Prostate gland (tissue), 2 donors: ENCODE measurements around the gene NLRP1. TPM values are rescaled to one million over a fixed set of nuclear protein-coding genes. Genes with fewer than 3 reads are reported as not detected.

Experiments used
- DNase-seq: peaks from one replicate; pipeline ENCODE4 v3.0.0-alpha.2; 2019; ENCODE audit warnings: low spot score
- H3K27ac ChIP-seq, 2 donors: fragments of 200-600 bp; sonication (generic); 2 replicates each; pipeline ENCODE4 v1.5.1; 2017 to 2019
- H3K27me3 ChIP-seq: fragments of 200-600 bp; sonication (generic); replicated peaks from 2 replicates; pipeline ENCODE4 v1.5.1; 2019; ENCODE audit not compliant: insufficient read depth
- H3K36me3 ChIP-seq, 2 donors: fragments of 200-600 bp; sonication (generic); 1 replicate in 1 of 2; 2 replicates in 1 of 2; pipeline versions ENCODE4 v1.5.1 to v1.8.1; 2017 to 2019
- H3K4me1 ChIP-seq: fragments of 200-600 bp; sonication (generic); replicated peaks from 2 replicates; pipeline ENCODE4 v1.5.1; 2019
- H3K4me3 ChIP-seq, 2 donors: fragments of 200-600 bp; sonication (generic); 2 replicates each; pipeline ENCODE4 v1.5.1; 2017 to 2019
- H3K9me3 ChIP-seq: fragments of 200-600 bp; sonication (generic); 2 replicates; pipeline ENCODE4 v1.5.1; 2017
- POLR2A ChIP-seq: fragments of 450-650 bp; IDR thresholded peaks from one replicate; pipeline ENCODE4 v1.6.1; 2016; ENCODE audit warnings: antibody characterized with exemption, mild to moderate bottlenecking
- POLR2AphosphoS5 ChIP-seq: sonication (generic); formaldehyde crosslinking; IDR thresholded peaks from one replicate; pipeline ENCODE4 v1.6.1; 2017; ENCODE audit warnings: antibody characterized with exemption
- WGBS: methylation state at CpG from one replicate; pipeline ENCODE4 v1.1.5; 2018; 5-methylcytosine and 5-hydroxymethylcytosine counted together
- intact Hi-C: fragments of 100-400 bp; cut with DNase I; formaldehyde crosslinking; loops from one replicate; pipeline ENCODE4 v1.14.2; 2022
- total RNA-seq, 2 donors: library from RNA; depleted of rRNA; stranded (reverse); fragments of >200 nt; gene quantifications; one replicate each; pipeline ENCODE4 v1.1.0, GENCODE V29; 2016
- TF ChIP-seq, protein P1 (sequence below), 4 experiments: fragments of 200-600 bp in 2 of 4; fragments of 450-650 bp in 2 of 4; sonication (generic) in 2 of 4; IDR thresholded peaks; 1 replicate in 3 of 4; 2 replicates in 1 of 4; pipeline ENCODE4 v1.5.1; 2016 to 2019; ENCODE audit warnings: antibody characterized with exemption in 4 of 4, mild to moderate bottlenecking in 2 of 4, moderate library complexity in 2 of 4

The NLRP1 gene
- total RNA-seq, 2 donors from 2014 or later: 10.7 to 29.9 TPM

DNA sequence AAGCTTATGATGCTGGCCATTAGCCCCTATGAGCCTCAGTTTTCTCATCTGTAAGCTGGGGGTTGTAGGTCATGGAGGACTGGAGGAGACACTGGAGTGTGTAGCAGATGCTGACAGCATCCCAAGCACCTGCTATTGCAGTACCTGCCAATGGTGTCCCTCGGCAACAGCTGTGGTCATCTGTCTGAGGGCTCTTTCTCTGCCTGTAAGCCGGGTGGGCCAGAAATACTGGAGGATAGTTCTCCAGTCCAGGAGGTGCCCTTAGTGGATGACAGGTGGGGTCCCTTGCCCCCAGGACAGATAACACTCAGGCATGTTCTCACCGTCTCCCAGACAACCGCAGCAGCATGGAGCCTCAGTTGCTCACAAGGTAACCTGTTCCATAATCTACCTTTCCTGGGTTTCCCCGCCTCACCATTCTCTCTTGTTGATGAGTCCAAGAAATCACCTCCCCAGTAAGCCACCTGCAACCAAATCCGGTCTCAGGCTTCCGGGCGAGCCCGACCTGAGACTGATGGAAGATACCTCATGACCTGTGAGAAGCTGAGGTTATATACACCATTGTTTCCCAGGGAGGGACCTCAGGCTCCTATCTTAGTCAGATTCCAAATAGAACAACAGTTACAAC is 23.8 kb downstream of the NLRP1 start:
- no peak overlapping the region for H3K27ac ChIP-seq
- H3K27me3 ChIP-seq: no peaks in the 10 kb centered on the region
- no peak overlapping the region for H3K4me3 ChIP-seq
- H3K9me3 ChIP-seq: no peaks in the 10 kb centered on the region
- no peak for DNase-seq
- TF ChIP-seq POLR2AphosphoS5 (no peak), POLR2A (no peak)
- TF ChIP-seq, protein P1, sequence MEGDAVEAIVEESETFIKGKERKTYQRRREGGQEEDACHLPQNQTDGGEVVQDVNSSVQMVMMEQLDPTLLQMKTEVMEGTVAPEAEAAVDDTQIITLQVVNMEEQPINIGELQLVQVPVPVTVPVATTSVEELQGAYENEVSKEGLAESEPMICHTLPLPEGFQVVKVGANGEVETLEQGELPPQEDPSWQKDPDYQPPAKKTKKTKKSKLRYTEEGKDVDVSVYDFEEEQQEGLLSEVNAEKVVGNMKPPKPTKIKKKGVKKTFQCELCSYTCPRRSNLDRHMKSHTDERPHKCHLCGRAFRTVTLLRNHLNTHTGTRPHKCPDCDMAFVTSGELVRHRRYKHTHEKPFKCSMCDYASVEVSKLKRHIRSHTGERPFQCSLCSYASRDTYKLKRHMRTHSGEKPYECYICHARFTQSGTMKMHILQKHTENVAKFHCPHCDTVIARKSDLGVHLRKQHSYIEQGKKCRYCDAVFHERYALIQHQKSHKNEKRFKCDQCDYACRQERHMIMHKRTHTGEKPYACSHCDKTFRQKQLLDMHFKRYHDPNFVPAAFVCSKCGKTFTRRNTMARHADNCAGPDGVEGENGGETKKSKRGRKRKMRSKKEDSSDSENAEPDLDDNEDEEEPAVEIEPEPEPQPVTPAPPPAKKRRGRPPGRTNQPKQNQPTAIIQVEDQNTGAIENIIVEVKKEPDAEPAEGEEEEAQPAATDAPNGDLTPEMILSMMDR (IDR thresholded peaks at IDR 0.05): no peak
- H3K36me3 ChIP-seq: no peaks in the 10 kb centered on the region
- intact Hi-C loops: no loop called here
- H3K4me1 ChIP-seq: no peaks in the 10 kb centered on the region
- 83% methylated on average over 9 of the region's 9 CpGs for WGBS

DNA sequence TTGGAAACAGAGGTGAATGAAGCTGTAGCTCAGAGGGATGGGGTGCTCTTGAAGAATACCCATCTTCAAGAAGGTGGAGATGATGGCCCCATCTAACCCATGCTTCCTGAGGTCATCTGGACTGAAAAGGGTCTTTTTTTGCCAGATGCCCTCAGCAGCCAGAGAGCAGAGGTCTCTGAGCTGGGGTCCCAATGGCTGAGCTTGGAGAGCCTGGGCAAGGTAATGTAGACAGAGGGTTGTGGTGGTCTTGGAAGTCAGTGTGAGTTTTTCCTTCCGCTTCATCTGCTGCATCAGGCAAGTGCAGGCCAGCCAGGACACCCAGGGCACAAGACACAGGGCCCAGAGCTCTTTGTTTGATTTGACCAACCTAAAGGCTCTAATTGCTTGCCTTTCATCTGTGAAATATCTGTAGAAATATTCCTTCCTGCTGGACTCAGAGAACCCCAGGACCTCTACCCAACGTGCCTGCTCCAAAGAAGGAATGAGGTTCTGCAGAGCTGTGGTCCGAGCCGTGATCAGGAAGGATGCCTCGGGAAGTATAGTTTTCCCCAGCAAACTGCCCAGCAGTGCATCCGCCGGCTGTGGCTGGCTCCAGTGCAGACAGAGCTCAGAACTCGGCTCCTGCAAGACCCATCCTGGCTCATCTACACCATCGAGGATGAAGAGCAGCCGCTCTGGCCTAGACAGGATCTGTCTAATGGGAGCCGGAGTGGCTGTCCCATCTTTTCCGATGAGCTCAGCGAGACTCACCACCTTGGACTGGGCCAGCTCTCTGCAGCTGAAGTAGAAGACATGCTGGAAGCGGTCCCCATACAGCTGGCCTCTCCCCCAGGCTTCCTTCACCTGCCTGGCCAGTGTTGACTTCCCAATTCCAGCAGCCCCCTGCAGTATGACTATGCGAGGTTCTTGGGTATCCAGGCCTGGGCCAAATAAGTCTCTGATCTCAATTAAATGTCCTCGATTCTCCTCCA is 25.2 kb downstream of the NLRP1 start:
- intact Hi-C loops: no loop called here
- no peak for TF ChIP-seq POLR2A
- no peak for TF ChIP-seq POLR2AphosphoS5
- TF ChIP-seq, protein P1 (IDR thresholded peaks at IDR 0.05): no peak
- H3K36me3 ChIP-seq: no peaks in the 10 kb centered on the region
- H3K4me3 ChIP-seq: no peak overlapping the region
- H3K9me3 ChIP-seq: no peaks in the 10 kb centered on the region
- no peaks in the 10 kb centered on the region for H3K4me1 ChIP-seq
- DNase-seq: no peak
- no peak overlapping the region for H3K27ac ChIP-seq
- 94% methylated on average over 16 of the region's 16 CpGs for WGBS
- no peaks in the 10 kb centered on the region for H3K27me3 ChIP-seq

DNA sequence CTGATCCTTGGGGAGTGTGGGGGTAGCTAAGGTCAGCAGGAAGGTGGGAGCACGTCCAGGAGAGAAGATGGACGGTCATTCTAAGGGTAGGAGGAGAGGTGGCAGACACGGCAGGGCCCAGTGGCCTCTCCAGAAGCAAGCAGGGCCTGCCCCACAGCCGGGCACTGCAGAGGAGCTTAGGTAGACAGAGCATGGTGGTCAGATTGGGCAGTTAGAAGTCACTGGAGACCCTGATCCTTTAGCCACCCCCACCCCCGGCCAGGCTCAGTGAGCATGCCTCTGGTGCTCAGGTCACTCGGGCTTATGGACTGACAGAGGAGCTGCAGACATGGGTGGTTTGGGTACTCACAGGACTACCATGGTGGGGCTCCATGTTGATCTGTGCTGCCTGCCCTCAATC is 26.3 kb downstream of the NLRP1 start:
- no peaks in the 10 kb centered on the region for H3K4me1 ChIP-seq
- no peaks in the 10 kb centered on the region for H3K9me3 ChIP-seq
- intact Hi-C loops: no loop called here
- 85% methylated on average over 6 of the region's 6 CpGs for WGBS
- H3K4me3 ChIP-seq: no peak overlapping the region
- H3K27ac ChIP-seq: no peak overlapping the region
- TF ChIP-seq, protein P1 (IDR thresholded peaks at IDR 0.05): no peak
- TF ChIP-seq POLR2A: no peak
- TF ChIP-seq POLR2AphosphoS5: no peak
- H3K36me3 ChIP-seq: no peaks in the 10 kb centered on the region
- DNase-seq: no peak
- no peaks in the 10 kb centered on the region for H3K27me3 ChIP-seq

DNA sequence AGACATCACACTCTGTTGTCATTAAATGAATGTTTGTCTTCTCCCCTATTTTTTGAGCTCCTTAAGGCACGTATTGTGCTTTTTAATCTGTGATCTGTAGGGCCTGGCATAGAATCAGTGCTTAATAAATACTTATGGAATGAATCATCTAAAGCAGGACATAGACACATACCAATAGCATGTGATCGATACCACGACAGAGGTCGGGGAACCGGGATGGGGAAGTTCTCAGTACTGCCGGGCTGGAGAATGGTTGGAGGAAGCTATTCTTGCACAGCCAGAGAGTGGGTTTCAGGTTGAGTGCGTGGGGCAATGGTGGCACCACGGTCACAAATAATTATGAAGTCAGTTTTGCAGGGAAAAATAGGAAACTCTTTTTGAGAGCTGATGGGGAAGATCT is 26.8 kb downstream of the NLRP1 start:
- Histone ChIP-seq H3K4me1 (no peaks in the 10 kb centered on the region), H3K27ac (no peak overlapping the region), H3K27me3 (no peaks in the 10 kb centered on the region), H3K9me3 (no peaks in the 10 kb centered on the region), H3K36me3 (no peaks in the 10 kb centered on the region), H3K4me3 (no peak overlapping the region)
- no peak for DNase-seq
- 62% methylated on average over 8 of the region's 8 CpGs for WGBS
- intact Hi-C loops: no loop called here
- no peak for TF ChIP-seq POLR2AphosphoS5
- TF ChIP-seq, protein P1 (IDR thresholded peaks at IDR 0.05): no peak
- TF ChIP-seq POLR2A: no peak
